Hematopoietic multipotent progenitor cell treated with erythropoietin and hydrocortisone succinate and interleukin-3 and kit ligand, for 17 days (in vitro differentiated cells): ENCODE measurements around the gene N4BP2.
"Not testable (repeated sequence)": the region's sequence is repeated elsewhere in the genome, so short reads cannot be mapped to it uniquely, and the experiment has no call there.

ENCODE experiments used
- DNase-seq: peaks from one replicate; pipeline ENCODE4 v3.0.0-alpha.2; 2015; ENCODE audit warnings: low spot score

N4BP2 gene

DNA sequence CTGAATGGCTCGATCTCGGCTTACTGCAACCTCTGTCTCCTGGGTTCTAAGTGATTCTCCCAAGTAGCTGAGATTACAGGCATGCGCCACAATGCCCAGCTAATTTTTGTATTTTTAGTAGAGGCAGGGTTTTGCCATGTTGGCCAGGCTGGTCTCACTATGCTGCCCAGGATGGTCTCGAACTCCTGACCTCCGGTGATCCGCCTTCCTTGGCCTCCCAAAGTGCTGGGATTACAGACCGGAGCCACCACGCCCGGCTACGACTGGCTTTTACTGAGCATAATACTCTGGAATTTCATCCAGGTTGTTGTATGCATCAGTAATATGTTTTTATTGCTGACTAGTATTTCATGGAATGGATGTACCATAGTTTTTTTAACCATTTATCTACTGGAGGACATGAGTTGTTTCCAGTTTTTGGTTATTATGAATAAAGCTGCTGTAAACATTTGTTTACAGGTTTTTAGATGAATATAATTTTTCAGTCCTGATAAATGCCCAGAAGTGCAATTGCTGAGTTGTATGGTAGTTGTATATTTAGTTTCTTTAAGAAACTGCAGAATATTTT lies 31.2 kb downstream of the N4BP2 start:
- no peak for DNase-seq

DNA sequence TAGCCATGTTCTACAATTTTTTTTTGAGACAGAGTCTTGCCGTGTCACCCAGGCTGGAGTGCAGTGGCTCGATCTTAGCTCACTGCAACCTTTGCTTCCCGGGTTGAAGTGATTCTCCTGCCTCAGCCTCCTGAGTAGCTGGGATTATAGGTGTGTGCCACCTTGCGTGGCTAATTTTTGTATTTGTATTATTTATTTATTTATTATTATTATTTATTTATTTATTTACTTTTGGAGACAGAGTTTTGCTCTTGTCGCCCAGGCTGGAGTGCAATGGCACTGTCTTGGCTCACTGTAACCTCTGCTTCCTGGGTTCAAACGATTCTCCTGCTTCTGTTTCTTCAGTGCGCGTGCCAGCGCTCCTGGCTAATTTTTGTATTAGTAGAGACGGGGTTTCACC lies 36.8 kb downstream of the N4BP2 start:
- DNase-seq, result not testable (repeated sequence)

GRCh38 chr4:40099010-40099409 lies 42.4 kb downstream of the N4BP2 start:
- DNase-seq, result no peak

DNA sequence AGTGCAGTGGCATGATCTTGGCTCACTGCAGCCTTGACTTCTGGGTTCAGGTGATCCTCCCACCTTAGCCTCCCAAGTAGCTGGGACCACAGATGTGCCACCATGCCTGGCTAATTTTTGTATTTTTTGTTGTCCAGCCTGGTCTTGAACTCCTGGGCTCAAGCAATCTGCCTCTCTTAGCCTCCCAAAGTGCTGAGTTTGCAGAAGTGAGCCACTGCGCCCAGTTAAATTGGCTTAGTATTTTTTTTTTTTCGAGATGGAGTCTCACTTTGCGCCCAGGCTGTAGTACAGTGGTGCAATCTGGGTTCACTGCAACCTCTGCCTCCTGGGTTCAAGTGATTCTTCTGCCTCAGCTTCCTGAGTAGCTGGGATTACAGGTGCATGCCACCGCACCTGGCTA lies 50.5 kb downstream of the N4BP2 start:
- not testable (repeated sequence) for DNase-seq

DNA sequence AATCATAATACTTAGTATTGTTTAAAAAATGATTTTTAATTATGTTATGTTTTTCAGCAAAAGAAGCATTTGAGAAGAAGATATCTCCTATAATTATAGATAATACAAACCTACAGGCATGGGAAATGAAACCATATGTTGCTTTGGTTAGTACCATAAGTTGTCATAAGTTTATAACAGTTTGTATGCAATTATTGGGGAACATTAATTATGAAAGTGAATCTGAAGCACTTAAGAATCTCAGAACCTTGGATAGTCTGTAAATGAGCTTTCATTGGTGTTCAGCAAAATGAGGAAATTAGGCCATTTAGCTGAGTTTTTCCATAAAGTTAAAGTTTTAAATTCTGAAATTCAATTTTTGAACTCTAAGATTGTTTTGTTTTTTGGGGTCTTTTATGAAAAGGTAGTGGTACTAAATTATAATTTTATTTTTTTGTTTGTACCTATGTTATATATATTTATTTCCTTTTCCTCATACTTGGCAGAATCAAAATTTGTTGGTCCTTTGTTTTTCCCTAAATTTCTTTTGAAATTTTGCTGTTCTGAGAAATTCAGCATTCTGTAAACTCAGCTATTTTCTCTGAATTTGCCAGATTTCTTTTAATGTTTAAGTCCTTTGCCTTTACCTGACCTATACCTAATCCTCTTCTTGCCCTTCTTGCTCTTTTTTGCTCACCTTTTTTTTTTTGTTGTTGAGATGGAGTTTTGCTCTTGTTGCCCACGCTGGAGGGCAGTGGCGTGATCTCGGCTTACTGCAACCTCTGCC lies 55.6 kb downstream of the N4BP2 start:
- no peak for DNase-seq

- DNase-seq, result no peak
Observed at GRCh38 chr4:40114206-40114605, 57.6 kb downstream of the N4BP2 start.

- DNase-seq, result no peak
Observed at GRCh38 chr4:40118861-40119260, 62.2 kb downstream of the N4BP2 start.

- no peak for DNase-seq
Observed at GRCh38 chr4:40119344-40119743, 62.7 kb downstream of the N4BP2 start.

- DNase-seq, result no peak
Observed at GRCh38 chr4:40121515-40121914, 64.9 kb downstream of the N4BP2 start.

- no peak for DNase-seq
Observed at GRCh38 chr4:40122941-40123340, 66.3 kb downstream of the N4BP2 start.

- DNase-seq, result no peak
Observed at GRCh38 chr4:40124690-40125089, 68.0 kb downstream of the N4BP2 start.

GRCh38 chr4:40130401-40131036 lies 73.9 kb downstream of the N4BP2 start:
- no peak for DNase-seq

- no peak for DNase-seq
Observed at GRCh38 chr4:40132816-40133215, 76.2 kb downstream of the N4BP2 start.

- no peak for DNase-seq
Observed at GRCh38 chr4:40134206-40134917, 77.7 kb downstream of the N4BP2 start.

DNA sequence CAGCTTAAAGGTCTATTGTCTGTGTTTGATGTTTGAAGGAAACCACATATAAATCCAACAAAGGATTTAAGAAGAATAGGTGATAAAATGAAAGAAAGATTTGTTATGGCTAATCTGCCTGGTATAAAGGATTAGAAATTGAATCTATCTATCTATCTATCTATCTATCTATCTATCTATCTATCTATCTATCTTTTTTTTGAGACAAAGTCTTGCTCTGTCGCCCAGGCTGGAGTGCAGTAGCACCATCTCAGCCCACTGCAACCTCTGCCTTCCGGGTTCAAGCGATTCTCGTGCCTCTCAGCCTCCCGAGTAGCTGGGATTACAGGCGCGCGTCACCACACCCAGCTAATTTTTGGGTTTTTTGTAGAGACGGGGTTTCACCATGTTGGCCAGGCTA lies 79.6 kb downstream of the N4BP2 start:
- not testable (repeated sequence) for DNase-seq

DNA sequence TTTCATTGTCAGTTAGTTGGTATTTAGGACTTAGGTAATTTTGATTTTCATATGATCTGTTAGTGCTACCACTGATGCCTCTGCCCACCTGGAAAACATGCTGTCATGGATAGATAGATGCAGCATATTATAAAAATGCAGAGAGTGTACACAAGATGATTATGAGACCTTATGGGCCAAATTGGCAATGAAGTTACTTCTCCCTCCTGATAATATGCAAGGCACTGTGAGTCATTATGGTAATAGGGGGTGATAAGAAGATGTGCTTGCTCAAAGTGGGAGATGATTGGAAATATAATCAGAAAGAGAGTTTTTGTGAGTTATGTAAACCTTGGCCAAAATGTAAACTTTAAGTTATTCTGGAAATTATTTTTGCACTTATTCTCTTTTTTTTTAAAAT lies 83.5 kb downstream of the N4BP2 start:
- no peak for DNase-seq

DNA sequence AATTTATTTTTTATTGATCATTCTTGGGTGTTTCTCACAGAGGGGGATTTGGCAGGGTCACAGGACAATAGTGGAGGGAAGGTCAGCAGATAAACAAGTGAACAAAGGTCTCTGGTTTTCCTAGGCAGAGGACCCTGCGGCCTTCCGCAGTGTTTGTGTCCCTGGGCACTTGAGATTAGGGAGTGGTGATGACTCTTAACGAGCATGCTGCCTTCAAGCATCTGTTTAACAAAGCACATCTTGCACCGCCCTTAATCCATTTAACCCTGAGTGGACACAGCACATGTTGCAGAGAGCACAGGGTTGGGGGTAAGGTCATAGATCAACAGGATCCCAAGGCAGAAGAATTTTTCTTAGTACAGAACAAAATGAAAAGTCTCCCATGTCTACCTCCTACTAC lies 83.9 kb downstream of the N4BP2 start:
- not testable (repeated sequence) for DNase-seq

DNA sequence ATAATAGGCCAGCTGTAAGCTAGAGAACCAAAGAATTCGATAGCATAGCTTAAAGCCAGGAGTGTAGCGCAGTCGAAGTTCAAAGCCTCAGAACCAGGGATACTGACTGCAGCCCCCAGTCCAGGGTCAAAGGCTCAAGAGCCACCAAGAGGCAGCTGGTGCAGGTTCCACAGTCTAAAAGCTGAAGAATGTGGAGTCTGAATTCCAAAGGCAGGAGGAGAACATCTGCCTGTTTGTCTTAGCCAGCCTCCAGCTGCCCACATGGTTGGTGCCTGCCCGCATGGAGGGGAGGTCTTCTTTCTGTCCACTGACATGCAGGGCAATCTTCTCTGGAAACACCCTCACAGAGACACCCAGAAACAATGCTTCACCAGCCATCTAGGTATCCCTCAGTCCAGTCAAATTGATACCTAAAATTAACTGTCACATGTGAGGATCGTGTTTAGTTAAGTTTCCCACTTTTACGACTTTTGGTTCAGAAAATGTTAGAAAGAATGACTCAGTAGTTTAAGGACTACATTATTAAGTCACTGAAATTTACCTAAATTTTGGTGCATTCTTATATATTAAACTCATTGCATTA lies 87.4 kb downstream of the N4BP2 start:
- no peak for DNase-seq

DNA sequence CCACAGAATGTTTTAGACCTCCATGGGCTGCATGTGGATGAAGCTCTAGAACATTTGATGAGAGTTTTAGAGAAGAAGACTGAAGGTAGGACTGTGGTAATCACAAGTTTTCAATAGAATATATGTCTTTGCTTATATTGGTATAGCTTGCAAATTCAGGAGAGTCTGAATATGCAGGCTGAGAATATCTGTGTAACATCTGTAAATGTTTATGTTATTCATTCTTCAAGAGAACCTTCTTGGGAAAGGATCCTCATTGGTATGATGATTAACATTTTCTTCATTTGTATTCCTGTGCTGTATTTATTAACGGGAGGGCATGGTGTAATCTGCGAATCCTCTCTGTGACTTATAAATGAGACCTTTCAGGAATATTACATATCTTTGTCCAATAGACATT lies 88.1 kb downstream of the N4BP2 start:
- no peak for DNase-seq

GRCh38 chr4:40147490-40147889 lies 90.8 kb downstream of the N4BP2 start:
- DNase-seq, result not testable (repeated sequence)

GRCh38 chr4:40149960-40150385 lies 93.3 kb downstream of the N4BP2 start:
- DNase-seq, result peak; percentile 82

- DNase-seq, result no peak
Observed at GRCh38 chr4:40150932-40151331, 94.3 kb downstream of the N4BP2 start.
